Islet precursor cell (in vitro differentiated cells): ENCODE measurements around the gene VKORC1L1.
"Not testable (repeated sequence)": the region's sequence is repeated elsewhere in the genome, so short reads cannot be mapped to it uniquely, and the experiment has no call there.

Source experiments
- DNase-seq: peaks from one replicate; pipeline ENCODE4 v3.0.0-alpha.2; 2018

VKORC1L1 gene

DNA sequence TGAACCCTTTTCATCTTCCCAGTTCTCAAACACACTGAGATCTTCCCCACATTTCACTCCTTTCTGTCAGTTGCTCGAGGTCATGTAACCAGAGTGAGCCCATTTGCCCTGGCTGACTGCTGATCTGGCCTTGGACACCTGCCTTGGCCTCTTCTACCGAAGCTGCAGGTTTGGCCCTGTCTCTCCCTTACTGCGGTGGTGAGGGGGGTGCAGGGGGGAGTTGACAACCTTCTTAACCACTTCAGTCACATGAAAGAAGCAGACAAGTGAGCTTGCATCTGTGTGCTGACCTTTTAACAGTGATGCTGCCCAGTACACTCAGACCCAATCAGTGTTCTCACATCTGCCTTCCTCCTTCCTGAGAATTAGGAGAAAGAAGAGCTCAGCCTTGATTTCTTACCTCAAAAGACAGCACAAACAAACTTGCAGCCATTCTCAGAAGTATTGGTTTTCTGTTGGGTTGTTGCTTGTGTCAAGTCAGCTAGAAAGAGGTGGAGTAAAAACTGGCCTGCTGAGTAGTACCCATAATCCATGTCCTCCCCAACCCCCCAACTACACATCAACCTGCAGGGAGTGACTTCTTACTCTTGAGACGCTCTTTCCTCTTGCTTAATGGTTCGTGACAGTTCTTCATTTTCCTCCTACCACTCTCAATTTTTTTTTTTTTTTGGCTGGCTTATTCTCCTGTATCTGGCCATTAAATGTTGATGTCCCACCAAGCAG is 15.7 kb downstream of the VKORC1L1 start:
- DNase-seq, result not testable (repeated sequence)

DNA sequence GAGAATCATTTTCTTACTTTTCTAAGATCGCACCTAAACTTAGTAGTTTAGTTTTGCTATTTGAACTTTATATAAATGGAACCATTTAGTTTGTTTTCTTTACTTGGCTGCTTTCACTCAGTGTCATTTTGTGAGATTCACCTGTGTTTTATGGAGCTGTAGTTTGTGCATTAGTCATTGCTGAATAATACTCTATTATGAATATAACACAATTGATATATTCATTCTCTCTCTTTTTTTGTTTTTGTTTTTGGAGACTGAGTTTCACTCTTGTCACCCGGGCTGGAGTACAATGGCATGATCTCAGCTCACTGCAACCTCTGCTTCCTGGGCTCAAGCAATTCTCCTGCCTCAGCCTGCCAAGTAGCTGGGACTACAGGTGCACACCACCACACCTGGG is 16.8 kb downstream of the VKORC1L1 start:
- DNase-seq, result not testable (repeated sequence)

DNA sequence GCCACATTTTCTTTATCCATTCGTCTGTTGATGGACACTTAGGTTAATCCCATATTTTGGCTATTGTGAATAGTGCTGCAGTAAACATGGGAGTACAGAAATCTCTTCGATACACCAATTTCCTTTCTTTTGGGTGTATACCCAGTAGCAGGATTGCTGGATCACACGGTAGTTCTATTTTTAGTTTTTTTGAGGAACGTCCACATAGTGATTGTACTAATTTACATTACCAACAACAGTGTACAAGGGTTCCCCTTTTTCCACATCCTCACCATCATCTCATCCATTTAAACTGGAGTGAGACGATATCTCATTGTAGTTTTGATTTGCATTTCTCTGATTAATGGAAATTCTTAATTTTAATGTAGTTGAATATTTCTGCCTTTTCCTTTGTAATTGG is 19.3 kb downstream of the VKORC1L1 start:
- DNase-seq, result no peak

DNA sequence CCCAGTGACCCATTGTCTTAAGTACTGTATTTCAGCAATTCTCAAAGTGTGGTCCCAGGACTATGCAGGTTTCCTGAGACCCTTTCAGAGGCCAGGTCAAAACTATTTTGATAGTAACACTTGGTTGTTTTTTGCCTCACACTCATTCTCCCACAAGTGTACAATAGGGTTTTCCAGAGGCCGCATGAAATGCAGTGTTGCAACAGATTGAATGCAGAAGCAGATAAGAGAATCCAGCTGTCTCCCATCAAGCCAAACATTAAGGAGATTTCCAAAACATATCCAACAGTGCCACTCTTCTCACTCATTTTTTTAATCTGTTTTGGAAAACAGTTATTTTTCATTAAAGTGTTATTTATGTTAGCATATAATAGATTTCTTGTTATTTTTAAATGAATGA is 20.0 kb downstream of the VKORC1L1 start:
- DNase-seq, result no peak

DNA sequence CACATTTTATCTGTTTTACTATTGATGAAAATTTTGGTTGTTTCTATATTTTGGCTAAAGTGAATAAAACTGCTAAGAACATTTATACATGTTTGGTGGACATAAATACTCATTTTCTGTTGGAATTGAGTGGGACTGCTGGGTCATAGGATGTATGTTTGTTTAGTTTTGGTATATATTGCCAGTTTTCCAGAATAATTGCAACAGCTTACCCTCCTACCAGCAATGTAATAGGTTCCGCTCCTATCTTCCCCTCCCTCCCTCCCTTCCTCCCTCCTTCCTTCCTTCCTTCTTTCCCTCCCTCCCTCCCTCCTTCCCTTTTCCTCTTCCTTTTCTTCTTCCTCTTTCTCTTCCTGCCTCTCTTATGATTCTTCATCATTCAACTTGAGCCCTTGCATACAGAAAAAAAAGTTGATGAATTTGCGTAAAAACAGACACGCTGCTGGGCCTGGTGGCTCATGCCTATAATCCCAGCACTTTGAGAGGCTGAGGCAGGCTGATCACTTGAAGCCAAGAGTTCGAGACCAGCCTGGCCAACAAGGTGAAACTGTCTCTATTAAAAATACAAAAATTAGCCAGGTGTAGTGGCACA is 23.5 kb downstream of the VKORC1L1 start:
- DNase-seq, result no peak

DNA sequence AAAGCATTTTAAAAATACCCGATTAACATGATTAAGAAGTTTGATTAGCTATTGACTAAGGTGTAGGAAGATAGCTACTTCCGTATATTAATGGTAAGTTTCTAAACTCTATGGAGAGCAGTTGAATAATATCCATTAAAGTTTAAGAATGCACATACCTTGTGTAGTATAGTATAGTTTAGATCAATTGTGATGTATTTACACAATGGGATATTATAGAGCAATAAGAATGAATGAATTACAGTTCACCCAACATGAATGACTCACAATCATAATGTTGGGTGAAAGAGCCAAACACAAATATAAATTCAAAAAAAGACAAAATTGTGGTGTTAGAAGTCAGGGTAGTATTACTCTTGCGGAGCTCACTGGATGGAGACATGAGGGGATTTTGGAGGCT is 24.4 kb downstream of the VKORC1L1 start:
- not testable (repeated sequence) for DNase-seq

DNA sequence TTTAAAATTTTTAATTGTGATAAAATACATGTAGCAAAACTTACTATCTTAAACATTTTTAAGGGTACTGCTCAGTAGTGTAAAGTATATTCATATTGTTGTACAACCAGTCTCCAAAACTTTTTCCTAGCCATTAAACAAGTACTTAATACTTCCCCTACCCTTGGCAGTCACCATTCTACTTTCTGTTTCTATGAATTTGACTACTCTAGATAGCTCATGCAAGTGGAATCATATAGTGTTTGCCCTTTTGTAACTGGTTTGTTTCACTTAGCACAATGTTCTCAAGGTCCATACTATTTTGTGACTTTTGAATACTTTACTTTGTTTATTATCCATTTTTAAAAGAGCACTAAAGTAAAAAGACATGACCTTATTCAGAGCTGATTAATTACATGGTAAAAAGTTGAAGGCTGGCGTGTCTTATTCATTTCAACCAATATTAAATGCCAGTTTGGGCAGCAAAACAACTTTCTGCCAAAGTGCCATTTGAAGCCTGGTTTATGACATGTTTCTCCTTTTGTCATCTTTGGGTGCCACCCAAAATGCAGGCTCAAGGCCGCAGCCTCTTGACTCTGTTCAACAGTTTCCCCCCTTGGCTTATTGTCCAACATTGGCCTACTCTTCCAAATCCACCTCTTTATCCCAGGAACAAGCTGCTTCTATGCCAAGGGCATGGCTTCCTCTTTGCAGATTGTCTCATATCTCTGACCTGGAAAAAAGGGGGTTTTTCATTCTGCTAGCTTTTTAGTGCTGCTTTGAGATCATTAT is 26.0 kb downstream of the VKORC1L1 start:
- DNase-seq, result not testable (repeated sequence)

DNA sequence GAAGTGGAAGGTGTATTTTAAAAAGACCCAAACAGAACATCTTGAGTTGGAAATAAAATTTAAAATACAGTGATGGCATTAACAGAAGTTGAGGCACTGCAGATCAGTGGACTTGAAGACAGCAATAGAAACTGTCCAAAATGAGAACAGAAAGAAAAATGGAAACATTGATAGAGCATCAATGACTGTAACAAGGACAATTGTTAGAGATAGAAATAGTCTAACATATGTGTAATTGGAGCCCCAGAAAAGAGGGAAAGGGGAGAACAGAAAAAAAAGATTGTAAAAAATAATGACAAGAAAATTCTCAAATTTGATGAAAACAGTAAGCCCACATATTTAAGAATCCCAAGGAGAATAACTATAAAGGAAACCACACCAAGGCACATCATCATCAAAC is 29.4 kb downstream of the VKORC1L1 start:
- DNase-seq, result no peak

DNA sequence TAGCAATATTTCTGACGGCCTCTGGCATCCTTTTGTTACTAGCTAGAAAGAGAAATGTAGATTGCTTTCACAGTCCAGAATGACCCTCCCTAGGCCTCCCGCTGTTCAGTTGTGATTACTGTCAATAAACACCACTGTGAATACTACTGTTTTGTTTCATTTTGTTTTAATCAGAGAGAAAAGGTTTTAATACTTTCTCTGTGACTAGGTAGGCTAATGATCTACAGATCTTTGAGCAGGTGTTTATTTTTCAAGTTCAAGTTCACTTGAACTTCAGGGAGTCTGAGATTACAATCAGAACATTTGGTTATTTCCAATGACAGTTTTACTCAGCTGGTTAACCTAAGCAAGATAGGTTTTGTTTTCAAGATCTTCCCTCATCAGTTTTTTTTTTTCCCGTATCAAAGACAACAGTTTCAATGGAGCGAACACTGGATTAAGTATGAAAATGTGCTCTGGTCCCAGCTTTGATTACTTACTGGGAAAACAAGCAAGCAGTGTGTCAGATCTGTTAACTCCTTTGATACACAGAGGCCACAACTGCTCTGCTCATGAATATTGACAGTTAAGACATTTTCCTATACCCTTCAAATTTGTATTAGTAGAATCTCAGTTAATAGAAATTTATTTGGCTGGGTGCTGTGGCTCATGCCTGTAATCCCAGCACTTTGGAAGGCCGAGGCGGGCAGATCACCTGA is 34.8 kb downstream of the VKORC1L1 start:
- no peak for DNase-seq

DNA sequence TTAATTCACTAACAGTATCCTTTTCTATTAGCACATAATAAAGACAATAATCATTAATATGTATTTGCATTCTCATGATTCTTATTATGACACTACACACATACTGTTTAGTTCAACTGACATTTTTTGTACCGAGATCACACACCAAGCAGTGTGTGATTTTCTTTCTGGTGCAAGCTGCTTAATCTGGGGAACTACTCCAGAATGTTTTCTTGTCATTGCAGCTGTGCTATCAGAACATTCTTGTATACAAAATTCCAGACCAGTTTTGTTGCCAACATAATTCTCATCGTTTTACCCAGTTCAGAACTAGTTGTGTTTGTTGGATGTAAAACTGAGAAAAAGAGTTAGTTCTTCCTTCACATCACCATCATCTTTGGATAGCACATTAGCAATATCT is 37.4 kb downstream of the VKORC1L1 start:
- no peak for DNase-seq

DNA sequence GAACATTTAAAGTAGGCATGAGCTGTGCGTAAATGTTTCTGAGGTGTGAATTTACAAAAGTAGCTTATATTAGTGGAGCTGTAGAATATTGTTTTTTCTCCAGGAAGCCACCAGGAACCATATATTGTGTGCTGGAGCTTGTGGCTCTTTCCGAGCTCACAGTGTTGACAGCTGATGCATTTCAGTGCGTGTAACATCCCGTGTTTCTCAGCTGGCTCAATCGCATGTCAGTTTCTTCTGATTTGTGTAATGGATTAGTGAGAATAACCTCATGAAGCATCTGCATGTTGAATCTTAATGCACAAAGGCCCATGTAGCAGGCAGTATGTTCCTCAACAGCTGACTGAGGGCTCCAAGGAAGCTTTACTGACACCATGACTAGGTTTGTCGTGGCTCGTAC is 39.4 kb downstream of the VKORC1L1 start:
- DNase-seq, result no peak

DNA sequence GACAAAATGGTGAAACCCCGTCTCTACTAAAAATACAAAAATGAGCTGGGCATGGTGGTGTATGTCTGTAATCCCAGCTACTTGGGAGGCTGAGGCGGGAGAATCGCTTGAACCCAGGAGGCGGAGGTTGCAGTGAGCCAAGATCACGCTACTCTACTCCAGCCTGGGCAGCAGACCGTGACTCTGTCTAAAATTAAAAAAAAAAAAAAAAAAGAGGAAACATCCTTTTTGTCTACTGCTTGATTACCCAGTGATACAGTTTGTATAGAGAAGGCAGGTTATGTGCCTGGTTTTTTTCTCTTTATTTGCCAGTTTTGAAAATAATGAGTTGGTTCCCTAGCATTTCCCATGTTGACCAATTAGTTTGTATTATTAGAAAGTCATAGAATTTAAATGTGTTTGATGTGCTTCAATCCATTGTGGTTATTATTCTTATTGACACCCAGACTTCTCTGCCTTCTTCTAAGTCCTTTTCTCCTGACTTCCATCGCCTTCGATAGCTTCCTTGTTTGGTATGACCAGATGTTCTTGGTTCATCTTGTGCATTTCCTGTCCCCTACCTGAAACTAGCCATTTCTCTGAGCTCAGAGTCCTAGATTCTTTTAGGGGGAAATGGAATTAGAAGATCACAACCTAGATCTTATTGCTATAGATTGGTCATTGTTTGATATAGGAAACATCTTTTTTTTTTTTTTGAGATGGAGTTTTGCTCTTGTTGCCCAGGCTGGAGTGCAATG is 43.2 kb downstream of the VKORC1L1 start:
- DNase-seq, result no peak

DNA sequence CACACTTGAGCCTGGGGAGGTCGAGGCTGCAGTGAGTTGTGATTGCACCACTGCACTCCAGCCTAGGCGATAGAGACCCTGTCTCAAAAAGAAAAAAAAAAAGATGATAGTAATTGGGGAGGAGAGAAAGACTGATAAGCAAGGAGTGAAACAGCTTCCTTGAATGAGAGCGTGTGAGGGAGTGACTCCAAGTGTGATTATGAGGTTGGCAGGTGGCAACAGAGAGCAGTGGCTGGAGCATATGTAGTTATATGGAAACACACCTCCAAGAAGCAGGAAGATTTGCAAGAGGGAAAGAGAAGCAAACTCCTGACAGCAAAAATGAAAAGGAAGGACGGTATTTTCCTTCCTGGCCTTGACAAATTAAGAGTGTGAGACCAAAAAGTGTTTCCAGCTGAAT is 50.4 kb downstream of the VKORC1L1 start:
- no peak for DNase-seq

DNA sequence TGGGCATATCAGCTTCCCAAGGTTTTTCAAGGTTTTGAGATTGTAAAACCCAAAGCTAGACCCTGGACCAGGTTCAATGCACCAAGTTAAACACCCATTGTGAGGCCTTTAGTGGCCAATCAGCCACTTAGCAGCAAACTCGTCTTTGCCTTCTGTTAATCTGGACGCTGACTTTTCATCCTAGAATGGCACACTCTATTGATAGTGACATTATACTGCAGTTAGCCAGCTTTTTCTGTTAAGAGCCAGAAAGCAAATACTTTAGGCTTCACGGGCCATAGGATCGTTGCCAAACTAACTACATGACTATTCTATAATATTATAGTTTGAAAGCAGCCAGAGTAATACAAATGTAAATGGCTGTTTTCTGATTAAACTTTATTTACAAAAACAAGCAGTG is 51.3 kb downstream of the VKORC1L1 start:
- no peak for DNase-seq

DNA sequence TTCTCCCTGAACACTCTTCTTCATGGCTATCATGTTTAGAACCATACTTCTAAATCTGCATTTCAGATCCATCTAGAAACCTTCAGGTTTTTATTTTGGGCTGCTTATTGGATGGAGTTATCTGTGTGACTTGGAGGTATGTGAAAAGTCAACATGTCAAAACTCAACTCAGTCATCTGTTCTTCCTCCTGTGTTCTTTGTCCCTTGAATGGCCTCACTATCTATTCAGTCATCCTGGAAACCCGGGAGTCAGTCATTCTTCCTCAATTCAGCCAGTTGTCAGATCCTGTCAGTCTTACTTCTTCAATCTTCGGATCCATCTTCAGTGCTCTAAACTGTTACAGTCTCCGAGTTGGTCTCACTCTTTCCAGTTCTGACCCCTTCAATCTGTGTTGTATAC is 52.2 kb downstream of the VKORC1L1 start:
- no peak for DNase-seq

DNA sequence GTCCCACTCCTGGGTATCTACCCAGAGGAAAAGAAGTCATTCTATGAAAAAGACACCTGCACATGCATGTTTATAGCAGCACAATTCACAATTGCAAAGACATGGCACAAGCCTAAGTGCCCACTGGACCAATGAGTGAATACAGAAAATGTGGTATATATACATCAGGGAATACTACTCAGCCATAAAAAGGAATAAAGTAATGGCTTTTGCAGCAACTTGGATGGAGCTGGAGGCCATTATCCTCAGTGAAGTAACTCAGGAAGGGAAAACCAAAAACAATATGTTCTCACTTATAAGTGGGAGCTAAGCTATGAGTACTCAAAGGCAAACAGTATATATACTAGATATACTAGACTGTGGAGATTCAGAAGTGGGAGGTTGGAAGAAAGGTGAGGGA is 53.7 kb downstream of the VKORC1L1 start:
- DNase-seq, result no peak

DNA sequence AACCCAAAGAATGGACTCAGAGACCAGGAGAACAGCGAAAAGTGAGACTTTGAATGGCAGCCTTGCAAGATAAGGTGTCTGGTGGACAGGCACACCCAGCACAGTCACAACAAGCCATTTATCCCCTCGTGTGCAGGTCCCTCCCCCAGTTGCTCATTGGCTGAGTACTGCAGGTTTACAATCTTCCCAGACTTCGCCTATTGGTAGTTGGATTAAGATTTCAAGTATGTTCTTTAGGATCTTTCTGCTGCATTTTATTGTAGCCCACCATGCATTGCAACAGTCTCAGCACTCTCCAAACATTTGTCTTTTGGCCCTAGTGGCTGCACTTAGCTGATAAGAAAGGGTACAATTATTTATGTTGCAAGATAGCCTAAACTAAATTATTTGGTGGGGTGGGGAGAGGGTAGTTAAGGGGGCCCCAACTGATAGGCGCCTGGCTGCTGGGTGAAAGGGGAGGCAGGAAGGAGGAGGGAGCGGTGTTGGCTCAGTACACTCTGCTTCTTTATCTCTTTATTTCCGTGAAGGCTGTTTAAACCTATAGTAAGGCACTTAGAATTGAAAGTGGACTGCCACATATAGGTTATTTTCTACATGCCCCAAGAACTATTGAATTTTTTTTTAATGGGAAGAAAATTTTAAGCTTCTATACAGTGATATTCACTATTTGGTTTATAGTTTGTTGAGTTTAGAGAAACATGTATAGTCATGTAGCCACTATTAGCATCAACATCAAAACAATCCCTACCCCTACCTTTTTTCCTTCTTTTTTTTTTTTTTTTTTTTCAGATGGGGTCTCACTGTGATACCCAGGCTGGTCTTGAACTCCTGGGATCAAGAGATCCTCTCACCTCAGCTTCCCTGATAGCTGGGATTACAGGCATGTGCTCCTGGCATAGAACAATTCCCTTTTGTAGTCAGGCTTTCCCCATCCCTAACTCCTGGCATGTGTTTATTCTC is 54.9 kb downstream of the VKORC1L1 start:
- DNase-seq, result no peak

DNA sequence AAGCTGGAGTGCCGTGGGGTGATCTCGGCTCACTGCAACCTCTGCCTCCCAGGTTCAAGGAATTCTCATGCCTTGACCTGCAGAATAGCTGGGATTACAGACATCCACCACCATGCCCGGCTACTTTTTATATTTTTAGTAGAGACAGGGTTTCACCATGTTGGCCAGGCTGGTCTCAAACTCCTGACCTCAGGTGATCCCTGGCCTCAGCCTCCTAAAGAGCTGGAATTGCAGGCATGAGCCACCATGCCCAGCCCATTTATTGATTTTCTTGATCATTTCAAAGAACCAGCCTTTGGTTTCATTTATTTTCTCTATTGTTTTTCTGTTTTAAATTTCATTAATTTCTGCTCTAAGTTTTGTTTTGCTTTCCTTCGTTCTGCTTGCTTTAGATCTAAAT is 58.8 kb downstream of the VKORC1L1 start:
- no peak for DNase-seq

DNA sequence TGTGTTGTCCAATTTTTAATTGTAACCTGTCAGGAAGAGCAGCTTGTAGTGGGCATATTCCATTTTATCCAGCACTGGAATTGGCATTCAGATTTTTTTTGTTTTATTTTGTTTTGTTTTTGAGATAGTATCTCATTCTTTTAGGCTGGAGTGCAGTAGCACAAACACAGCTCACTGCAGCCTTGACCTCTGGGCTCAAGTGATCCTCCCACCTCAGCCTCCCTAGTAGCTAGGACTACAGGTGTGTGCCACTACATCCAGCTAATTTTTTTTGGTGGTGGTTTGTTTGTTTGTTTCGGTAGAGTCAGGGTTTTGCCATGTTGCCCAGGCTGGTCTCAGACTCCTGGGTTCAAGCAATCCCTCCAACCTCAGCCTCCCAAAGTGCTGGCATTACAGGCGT is 64.4 kb downstream of the VKORC1L1 start:
- DNase-seq, result no peak

DNA sequence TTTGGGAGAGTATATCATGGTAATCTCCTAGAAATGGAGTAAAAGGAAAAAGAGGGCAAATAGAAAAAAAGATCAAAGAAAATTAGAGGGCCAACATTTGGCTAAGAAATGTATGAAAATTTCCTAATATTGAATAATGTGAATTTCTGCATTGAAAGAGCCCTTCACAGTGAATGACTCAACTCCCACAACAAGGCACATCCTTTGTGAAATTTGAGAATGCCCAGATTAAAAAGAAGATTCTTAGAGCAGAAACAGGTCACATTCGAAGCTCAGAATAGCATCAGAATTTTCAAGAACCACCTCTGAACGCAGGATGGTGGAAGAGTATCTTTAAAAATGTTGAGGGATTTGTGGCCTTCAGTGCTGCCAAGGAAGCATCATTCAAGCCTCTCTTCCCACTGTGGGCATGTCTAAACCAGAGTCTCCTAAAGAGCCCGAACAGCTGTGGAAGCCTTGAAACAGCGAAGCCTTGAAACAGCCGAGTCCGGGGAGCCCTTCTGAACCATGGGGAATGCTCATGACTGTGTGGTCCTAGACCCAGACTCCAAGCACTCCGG is 65.5 kb downstream of the VKORC1L1 start:
- no peak for DNase-seq

DNA sequence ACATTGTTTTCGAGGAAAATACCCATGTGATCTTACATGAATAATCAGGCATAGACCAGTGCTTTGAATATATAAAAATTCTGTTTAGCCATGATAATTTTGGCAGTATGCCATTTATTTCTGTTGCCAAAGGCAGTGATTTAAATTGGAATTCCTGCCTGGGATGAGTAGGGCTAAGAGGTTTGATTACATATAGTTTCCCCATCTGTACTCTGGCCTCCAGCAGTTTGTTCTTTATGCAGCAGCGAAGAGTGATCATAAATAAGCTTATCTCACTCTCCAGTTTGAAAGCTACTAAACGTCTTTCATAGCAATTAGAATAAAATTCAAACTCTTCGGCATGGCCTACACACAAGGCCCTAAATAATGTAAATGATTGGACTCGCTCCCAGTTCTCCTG is 72.9 kb downstream of the VKORC1L1 start:
- not testable (repeated sequence) for DNase-seq
